Smooth muscle cell (in vitro differentiated cells): ENCODE data around the gene LRRC4C. TPM values are rescaled to one million over a fixed set of nuclear protein-coding genes. Genes with fewer than 3 reads are reported as not detected.
A peak's percentile ranks its signal among the peaks of the same experiment; 100 is the strongest.

Experiments used
- DNase-seq: peaks from one replicate; lab custom pipeline; 2025; ENCODE audit not compliant: unreplicated experiment; lab: John Stamatoyannopoulos, UW
- H2AFZ ChIP-seq: fragments of 200-600 bp; sonication (generic); 2 replicates; pipeline ENCODE4 v1.6.0; 2016; ENCODE audit warnings: antibody characterized with exemption, low read depth, mild to moderate bottlenecking
- H3F3A ChIP-seq: fragments of 200-600 bp; sonication (generic); 2 replicates; pipeline ENCODE4 v1.6.0; 2017; ENCODE audit warnings: antibody characterized with exemption, low read depth
- H3K27ac ChIP-seq: fragments of 200-600 bp; sonication (generic); 2 replicates; pipeline ENCODE4 v1.5.1; 2016; ENCODE audit warnings: low read depth, mild to moderate bottlenecking
- H3K27me3 ChIP-seq: fragments of 200-600 bp; sonication (generic); 2 replicates; pipeline ENCODE4 v1.6.1; 2016; ENCODE audit warnings: low read depth, mild to moderate bottlenecking
- H3K36me3 ChIP-seq: fragments of 200-600 bp; sonication (generic); 2 replicates; pipeline ENCODE4 v1.5.1; 2016; ENCODE audit warnings: low read depth
- H3K4me1 ChIP-seq: fragments of 200-600 bp; sonication (generic); 2 replicates; pipeline ENCODE4 v1.5.1; 2016; ENCODE audit warnings: low read depth
- H3K4me2 ChIP-seq: fragments of 200-600 bp; sonication (generic); 2 replicates; pipeline ENCODE4 v1.6.0; 2016; ENCODE audit warnings: mild to moderate bottlenecking
- H3K4me3 ChIP-seq: fragments of 200-600 bp; sonication (generic); 2 replicates; pipeline ENCODE4 v1.5.1; 2016; ENCODE audit warnings: mild to moderate bottlenecking
- H3K79me2 ChIP-seq: fragments of 200-600 bp; sonication (generic); 2 replicates; pipeline ENCODE4 v1.6.0; 2016; ENCODE audit warnings: low read depth, mild to moderate bottlenecking
- H3K9ac ChIP-seq: fragments of 200-600 bp; sonication (generic); 2 replicates; pipeline ENCODE4 v1.6.0; 2016; ENCODE audit warnings: low read depth
- H3K9me3 ChIP-seq: fragments of 200-600 bp; sonication (generic); replicated peaks from 2 replicates; pipeline ENCODE4 v1.5.1; 2016; ENCODE audit warnings: low read depth
- H4K20me1 ChIP-seq: fragments of 200-600 bp; sonication (generic); 2 replicates; pipeline ENCODE4 v1.6.0; 2016; ENCODE audit warnings: low read depth
- WGBS: methylation state at CpG from one replicate; pipeline ENCODE4 v1.1.7; 2016; ENCODE audit warnings: low lambda C conversion rate; 5-methylcytosine and 5-hydroxymethylcytosine counted together
- polyA plus RNA-seq: library from polyadenylated mRNA; unstranded; fragments of >200 nt; fragmentation: Nextera tagmentation; extraction: Ambion mirVana; gene quantifications from 2 replicates; pipeline ENCODE4 v1.2.1, GENCODE V29; 2016
- total RNA-seq: library from RNA; depleted of rRNA; stranded (reverse); fragments of >200 nt; gene quantifications from 2 replicates; pipeline ENCODE4 v1.2.3, GENCODE V29; 2014
- TF ChIP-seq, protein P1 (sequence below): fragments of 200-600 bp; sonication (generic); IDR thresholded peaks from 2 replicates; pipeline ENCODE4 v1.5.1; 2017; ENCODE audit warnings: borderline replicate concordance, mild to moderate bottlenecking, antibody characterized with exemption; ENCODE audit not compliant: insufficient read depth, poor library complexity, severe bottlenecking

Gene LRRC4C
- total and polyA plus RNA-seq, 2 experiments from 2014 or later, result 7.3 to 10.1 TPM

DNA sequence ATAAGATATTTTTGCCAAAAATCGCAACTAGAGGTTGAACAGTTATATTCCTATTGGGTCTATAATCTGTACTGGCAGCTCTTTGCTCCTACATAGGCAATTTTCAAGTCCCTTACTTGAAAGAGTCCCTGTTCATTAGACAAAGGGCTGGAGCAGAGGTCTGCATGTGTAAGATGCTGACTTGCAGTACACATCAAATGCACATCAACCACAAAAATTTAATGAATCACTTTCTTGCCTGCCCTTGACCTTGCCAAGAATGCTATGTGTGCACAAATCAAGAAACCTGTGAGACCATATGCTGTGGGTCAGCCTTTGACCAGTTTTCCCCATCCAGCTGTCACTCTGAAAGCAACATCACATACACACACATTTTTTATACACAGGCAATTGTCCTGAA, 661.5 kb downstream of the LRRC4C start:
- Histone ChIP-seq H2AFZ (no peak overlapping the region), H3K79me2 (no peaks in the 10 kb centered on the region), H3K36me3 (no peaks in the 10 kb centered on the region), H3K9me3 (no peaks in the 10 kb centered on the region), H3F3A (no peaks in the 10 kb centered on the region), H3K27me3 (no peaks in the 10 kb centered on the region), H3K4me1 (no peaks in the 10 kb centered on the region), H3K4me3 (no peak overlapping the region), H3K9ac (no peak overlapping the region), H3K27ac (no peak overlapping the region), H4K20me1 (no peaks in the 10 kb centered on the region), H3K4me2 (no peak overlapping the region)
- 95% methylated on average over 1 of the region's 1 CpG for WGBS
- TF ChIP-seq, protein P1, sequence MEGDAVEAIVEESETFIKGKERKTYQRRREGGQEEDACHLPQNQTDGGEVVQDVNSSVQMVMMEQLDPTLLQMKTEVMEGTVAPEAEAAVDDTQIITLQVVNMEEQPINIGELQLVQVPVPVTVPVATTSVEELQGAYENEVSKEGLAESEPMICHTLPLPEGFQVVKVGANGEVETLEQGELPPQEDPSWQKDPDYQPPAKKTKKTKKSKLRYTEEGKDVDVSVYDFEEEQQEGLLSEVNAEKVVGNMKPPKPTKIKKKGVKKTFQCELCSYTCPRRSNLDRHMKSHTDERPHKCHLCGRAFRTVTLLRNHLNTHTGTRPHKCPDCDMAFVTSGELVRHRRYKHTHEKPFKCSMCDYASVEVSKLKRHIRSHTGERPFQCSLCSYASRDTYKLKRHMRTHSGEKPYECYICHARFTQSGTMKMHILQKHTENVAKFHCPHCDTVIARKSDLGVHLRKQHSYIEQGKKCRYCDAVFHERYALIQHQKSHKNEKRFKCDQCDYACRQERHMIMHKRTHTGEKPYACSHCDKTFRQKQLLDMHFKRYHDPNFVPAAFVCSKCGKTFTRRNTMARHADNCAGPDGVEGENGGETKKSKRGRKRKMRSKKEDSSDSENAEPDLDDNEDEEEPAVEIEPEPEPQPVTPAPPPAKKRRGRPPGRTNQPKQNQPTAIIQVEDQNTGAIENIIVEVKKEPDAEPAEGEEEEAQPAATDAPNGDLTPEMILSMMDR, result no peak
- DNase-seq, result no peak

DNA sequence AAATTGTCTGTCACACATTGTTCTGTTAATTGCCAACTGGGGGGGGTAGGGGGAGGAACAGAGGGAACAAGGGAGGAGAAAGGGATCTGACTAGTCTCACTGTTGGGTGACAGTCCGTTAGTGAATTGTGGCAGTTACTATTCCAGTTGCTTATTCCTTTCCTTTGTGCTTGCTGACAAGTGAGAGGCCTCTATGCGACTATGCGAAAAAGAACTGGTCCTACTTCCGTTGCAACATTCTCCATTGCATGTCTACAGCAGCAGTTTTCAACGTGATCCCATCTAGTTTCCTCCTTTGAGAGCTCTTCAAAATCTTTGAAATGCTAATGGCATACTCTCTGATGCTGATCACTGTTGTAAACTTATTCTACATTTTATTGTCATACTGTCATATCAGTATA, 672.2 kb downstream of the LRRC4C start:
- H3K36me3 ChIP-seq, result no peaks in the 10 kb centered on the region
- 40% methylated on average over 5 of the region's 5 CpGs for WGBS
- H3K79me2 ChIP-seq, result no peaks in the 10 kb centered on the region
- no peak overlapping the region for H3K27ac ChIP-seq
- H3K4me3 ChIP-seq, result no peak overlapping the region
- DNase-seq, result no peak
- H3K9me3 ChIP-seq, result no peaks in the 10 kb centered on the region
- no peaks in the 10 kb centered on the region for H3K4me1 ChIP-seq
- H2AFZ ChIP-seq, result peak overlapping the region; percentile 24
- H3F3A ChIP-seq, result no peaks in the 10 kb centered on the region
- no peak overlapping the region for H3K9ac ChIP-seq
- no peaks in the 10 kb centered on the region for H3K27me3 ChIP-seq
- no peaks in the 10 kb centered on the region for H4K20me1 ChIP-seq
- no peak overlapping the region for H3K4me2 ChIP-seq
- TF ChIP-seq, protein P1, result no peak

DNA sequence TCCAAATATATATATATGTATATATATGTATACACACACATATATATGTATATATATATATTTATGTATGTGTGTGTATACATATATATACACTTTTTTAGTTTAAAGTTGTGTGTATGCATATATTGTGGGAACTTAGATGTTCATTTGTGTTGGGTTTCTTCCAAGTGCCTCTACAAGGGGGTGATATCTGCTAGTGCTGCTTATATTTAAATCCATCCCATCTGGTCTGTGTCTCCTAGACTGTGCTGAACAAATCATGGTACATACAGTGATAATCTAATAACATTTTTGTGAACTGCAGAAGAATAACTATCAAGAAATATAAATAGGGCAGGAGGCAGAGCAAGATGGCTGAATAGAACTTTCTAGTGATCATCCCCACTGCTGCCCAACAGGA, 696.4 kb downstream of the LRRC4C start:
- no peaks in the 10 kb centered on the region for H3K36me3 ChIP-seq
- H3K27me3 ChIP-seq, result no peaks in the 10 kb centered on the region
- no peak for DNase-seq
- H3K4me3 ChIP-seq, result no peak overlapping the region
- H4K20me1 ChIP-seq, result no peaks in the 10 kb centered on the region
- H3K27ac ChIP-seq, result no peak overlapping the region
- no peaks in the 10 kb centered on the region for H3K9me3 ChIP-seq
- H3F3A ChIP-seq, result no peaks in the 10 kb centered on the region
- no peak overlapping the region for H3K9ac ChIP-seq
- H2AFZ ChIP-seq, result no peak overlapping the region
- H3K4me1 ChIP-seq, result no peaks in the 10 kb centered on the region
- no peaks in the 10 kb centered on the region for H3K79me2 ChIP-seq
- TF ChIP-seq, protein P1, result no peak
- no peak overlapping the region for H3K4me2 ChIP-seq

DNA sequence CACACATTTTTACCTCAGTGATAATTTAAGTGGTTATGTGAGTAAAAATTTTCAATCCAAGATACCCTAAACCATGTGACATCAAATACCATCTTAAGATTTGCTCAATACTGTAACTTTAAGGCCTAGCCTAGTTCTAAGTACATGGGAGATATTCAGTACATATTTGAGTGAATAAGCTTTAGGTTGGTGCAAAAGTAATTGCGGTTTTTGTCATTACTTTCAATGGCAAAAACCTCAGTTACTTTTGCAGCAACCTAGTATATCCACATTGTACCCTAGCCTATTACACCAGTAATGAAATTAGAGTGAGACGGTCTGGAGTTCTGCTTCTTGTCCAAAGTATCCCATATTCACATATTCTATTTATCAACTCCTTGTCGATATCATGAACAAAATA, 700.1 kb downstream of the LRRC4C start:
- H3K4me2 ChIP-seq, result no peak overlapping the region
- H4K20me1 ChIP-seq, result no peaks in the 10 kb centered on the region
- H2AFZ ChIP-seq, result no peak overlapping the region
- DNase-seq, result no peak
- no peak overlapping the region for H3K27ac ChIP-seq
- TF ChIP-seq, protein P1, result no peak
- no peaks in the 10 kb centered on the region for H3K27me3 ChIP-seq
- no peaks in the 10 kb centered on the region for H3F3A ChIP-seq
- no peaks in the 10 kb centered on the region for H3K79me2 ChIP-seq
- no peaks in the 10 kb centered on the region for H3K36me3 ChIP-seq
- H3K4me1 ChIP-seq, result no peaks in the 10 kb centered on the region
- WGBS, result 86% methylated on average over 3 of the region's 3 CpGs
- H3K4me3 ChIP-seq, result no peak overlapping the region
- H3K9me3 ChIP-seq, result no peaks in the 10 kb centered on the region
- no peak overlapping the region for H3K9ac ChIP-seq
